ENCODE measurements around the gene COL21A1. TPM values are rescaled to one million over a fixed set of nuclear protein-coding genes. Genes with fewer than 3 reads are reported as not detected.

The COL21A1 gene
- total RNA-seq, 1 donor from 2014 or later: not detected

DNA sequence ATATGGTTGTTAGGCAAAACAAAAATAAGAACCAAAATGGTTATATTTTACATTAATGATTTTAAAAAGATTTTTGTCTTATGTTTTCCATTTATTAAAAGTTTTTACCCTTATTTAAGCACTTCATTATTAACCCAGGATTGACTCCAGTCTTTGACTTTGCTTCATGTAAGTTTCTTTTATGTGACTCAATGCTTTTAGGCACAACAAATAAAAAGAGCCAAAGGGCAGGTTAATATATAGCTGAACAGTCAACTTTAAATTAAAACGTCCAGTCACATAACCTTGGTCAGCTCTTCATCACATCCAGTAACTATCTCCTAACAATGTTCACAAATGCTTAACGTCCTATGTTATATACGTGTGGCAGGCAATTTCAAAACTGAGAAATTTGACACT, 32.7 kb downstream of the COL21A1 start:
- POLR2A ChIA-PET: no interaction called here
- no peak overlapping the region for H3K4me3 Mint-ChIP-seq
- intact Hi-C loops (cut with micrococcal nuclease): no loop called here
- DNase-seq (no peak), ATAC-seq (ENCODE audit: low read depth) (no peak)
- H3K27me3 Mint-ChIP-seq: no peaks in the 10 kb centered on the region
- CTCF ChIA-PET: no interaction called here
- no peak overlapping the region for H3K27ac Mint-ChIP-seq
- H3K36me3 Mint-ChIP-seq (ENCODE audit: low read depth): no peaks in the 10 kb centered on the region
- peaks cover 8% of the 10 kb centered on the region for H3K9me3 Mint-ChIP-seq
- no peaks in the 10 kb centered on the region for H3K4me1 Mint-ChIP-seq
- TF ChIP-seq, protein P1, sequence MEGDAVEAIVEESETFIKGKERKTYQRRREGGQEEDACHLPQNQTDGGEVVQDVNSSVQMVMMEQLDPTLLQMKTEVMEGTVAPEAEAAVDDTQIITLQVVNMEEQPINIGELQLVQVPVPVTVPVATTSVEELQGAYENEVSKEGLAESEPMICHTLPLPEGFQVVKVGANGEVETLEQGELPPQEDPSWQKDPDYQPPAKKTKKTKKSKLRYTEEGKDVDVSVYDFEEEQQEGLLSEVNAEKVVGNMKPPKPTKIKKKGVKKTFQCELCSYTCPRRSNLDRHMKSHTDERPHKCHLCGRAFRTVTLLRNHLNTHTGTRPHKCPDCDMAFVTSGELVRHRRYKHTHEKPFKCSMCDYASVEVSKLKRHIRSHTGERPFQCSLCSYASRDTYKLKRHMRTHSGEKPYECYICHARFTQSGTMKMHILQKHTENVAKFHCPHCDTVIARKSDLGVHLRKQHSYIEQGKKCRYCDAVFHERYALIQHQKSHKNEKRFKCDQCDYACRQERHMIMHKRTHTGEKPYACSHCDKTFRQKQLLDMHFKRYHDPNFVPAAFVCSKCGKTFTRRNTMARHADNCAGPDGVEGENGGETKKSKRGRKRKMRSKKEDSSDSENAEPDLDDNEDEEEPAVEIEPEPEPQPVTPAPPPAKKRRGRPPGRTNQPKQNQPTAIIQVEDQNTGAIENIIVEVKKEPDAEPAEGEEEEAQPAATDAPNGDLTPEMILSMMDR (IDR thresholded peaks at IDR 0.05): no peak

DNA sequence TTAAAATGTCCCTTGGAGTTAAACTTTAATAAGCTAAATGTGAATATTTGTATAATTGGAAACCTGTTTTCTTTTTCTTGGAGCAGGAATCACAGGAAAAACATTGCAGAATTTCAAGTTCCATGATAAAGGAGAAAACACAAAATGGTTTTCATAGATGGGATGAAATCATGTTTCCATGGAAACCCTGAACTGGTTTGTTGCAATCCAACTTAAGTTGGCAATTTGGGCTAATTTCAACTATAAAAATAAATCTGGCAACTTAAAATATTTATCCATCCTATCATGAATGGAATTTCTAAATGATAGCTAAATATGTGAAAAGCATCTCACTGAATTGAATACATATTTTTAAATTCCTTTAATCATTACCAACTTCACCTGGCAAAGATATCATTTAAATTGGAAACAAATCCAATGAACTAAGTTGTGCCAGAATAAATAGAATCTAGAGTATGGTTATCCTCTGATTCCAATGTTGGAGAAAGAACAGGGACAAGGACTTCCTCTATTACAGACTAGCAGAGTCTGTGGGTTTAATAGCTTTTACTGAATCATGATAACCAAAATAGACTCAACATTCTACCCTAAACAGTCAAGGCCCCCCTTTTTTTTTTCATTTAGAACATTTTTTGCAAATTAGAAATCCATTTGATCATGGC, 33.2 kb downstream of the COL21A1 start:
- ATAC-seq (ENCODE audit: low read depth): no peak
- Mint-ChIP-seq H3K9me3 (peaks cover 8% of the 10 kb centered on the region), H3K4me3 (no peak overlapping the region), H3K27ac (no peak overlapping the region), H3K27me3 (no peaks in the 10 kb centered on the region), H3K4me1 (no peaks in the 10 kb centered on the region), H3K36me3 (ENCODE audit: low read depth) (no peaks in the 10 kb centered on the region)
- intact Hi-C loops (cut with micrococcal nuclease): no loop called here
- POLR2A ChIA-PET: no interaction called here
- TF ChIP-seq, protein P1 (IDR thresholded peaks at IDR 0.05): no peak
- CTCF ChIA-PET: no interaction called here
- DNase-seq: no peak

DNA sequence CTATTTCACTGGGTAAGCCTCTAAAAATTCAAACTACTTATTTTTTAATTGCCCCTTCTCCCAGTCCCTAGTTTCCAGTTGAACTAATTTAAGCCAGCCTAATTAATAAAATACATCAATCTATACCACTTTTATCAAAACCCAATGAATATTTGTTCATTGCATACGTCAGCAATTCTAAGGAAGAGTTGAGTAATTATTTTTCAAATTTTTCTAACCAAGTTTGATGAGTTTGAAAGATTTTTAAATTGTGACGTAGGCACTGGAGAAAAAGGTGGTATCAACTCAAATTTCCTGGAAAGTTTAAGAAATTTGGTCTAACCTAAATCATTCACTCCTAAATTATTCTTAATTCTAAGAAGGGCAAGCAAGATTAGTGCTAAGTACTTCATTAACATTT, 35.7 kb downstream of the COL21A1 start:
- TF ChIP-seq, protein P1 (IDR thresholded peaks at IDR 0.05): no peak
- CTCF ChIA-PET: no interaction called here
- Mint-ChIP-seq H3K36me3 (ENCODE audit: low read depth) (no peaks in the 10 kb centered on the region), H3K27me3 (no peaks in the 10 kb centered on the region), H3K4me3 (no peak overlapping the region), H3K27ac (no peak overlapping the region), H3K9me3 (peaks cover 7% of the 10 kb centered on the region), H3K4me1 (no peaks in the 10 kb centered on the region)
- ATAC-seq (ENCODE audit: low read depth) (no peak), DNase-seq (no peak)
- POLR2A ChIA-PET: no interaction called here
- intact Hi-C loops (cut with micrococcal nuclease): no loop called here

DNA sequence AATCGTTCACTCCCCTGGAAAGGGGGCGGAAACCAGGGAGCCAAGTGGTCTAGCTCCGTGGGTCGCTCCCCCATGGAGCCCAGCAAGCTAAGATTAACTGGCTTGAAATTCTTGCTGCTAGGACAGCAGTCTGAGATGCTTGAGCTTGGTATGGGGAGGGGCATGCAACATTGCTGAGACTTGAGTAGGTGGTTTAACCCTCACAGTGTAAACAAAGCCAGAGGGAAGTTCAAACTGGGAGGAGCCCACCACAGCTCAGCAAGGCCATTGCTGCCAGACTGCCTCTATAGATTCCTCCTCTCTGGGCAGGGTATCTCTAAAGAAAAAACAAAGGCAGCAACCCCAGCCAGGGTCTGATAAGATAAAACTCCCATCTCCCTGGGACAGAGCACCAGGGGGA, 43.2 kb downstream of the COL21A1 start:
- Mint-ChIP-seq H3K36me3 (ENCODE audit: low read depth) (no peaks in the 10 kb centered on the region), H3K27me3 (no peaks in the 10 kb centered on the region), H3K4me3 (no peak overlapping the region), H3K27ac (no peak overlapping the region), H3K9me3 (peaks cover 11% of the 10 kb centered on the region), H3K4me1 (no peaks in the 10 kb centered on the region)
- intact Hi-C loops (cut with micrococcal nuclease): no loop called here
- TF ChIP-seq, protein P1 (IDR thresholded peaks at IDR 0.05): no peak
- ATAC-seq (ENCODE audit: low read depth): no peak
- POLR2A ChIA-PET: no interaction called here
- CTCF ChIA-PET: no interaction called here
- no peak for DNase-seq

DNA sequence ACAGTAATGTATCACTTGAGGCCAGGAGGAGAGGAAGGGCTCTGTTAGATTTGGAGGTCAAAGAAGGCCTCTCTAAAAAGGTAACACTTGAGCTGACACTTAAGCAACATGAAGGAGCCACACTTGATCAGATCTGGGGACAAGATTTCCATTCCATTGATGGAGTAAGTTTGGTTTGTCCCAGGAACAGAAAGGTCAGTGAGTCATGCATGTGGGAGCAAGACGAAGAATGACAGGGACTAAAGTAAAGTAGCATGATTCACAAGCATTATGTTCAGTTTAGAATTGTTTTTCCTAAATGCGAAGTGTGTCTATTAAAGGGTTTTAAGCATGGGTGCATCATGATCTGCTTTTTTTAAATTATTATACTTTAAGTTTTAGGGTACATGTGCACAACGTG, 47.4 kb downstream of the COL21A1 start:
- DNase-seq: no peak
- peaks cover 17% of the 10 kb centered on the region for H3K9me3 Mint-ChIP-seq
- TF ChIP-seq, protein P1 (IDR thresholded peaks at IDR 0.05): no peak
- ChIA-PET POLR2A (no interaction called here), CTCF (no interaction called here)
- no peaks in the 10 kb centered on the region for H3K36me3 Mint-ChIP-seq (ENCODE audit: low read depth)
- H3K27me3 Mint-ChIP-seq: no peaks in the 10 kb centered on the region
- no peak overlapping the region for H3K27ac Mint-ChIP-seq
- ATAC-seq (ENCODE audit: low read depth): no peak
- intact Hi-C loops (cut with micrococcal nuclease): no loop called here
- no peaks in the 10 kb centered on the region for H3K4me1 Mint-ChIP-seq
- no peak overlapping the region for H3K4me3 Mint-ChIP-seq
